HepG2 (cell line): ENCODE results near the gene GRIN3B. TPM values are rescaled to one million over a fixed set of nuclear protein-coding genes. Genes with fewer than 3 reads are reported as not detected.

Source experiments
- CENPT ChIP-seq: sonication (generic); formaldehyde crosslinking; IDR thresholded peaks from 2 replicates; pipeline ENCODE4 v1.8.0; 2022; ENCODE audit warnings: low read depth, mild to moderate bottlenecking, moderate library complexity, missing genetic modification reagents
- CSRNP1 ChIP-seq: sonication (generic); formaldehyde crosslinking; IDR thresholded peaks from 2 replicates; pipeline ENCODE4 v1.8.1; 2023; ENCODE audit warnings: mild to moderate bottlenecking, missing genetic modification reagents
- FOXA1 ChIP-seq, 2 experiments: fragments of 450-650 bp in 1 of 2; sonication (generic) in 1 of 2; formaldehyde crosslinking in 1 of 2; IDR thresholded peaks; 2 replicates each; pipeline versions ENCODE4 v1.4.0 to v1.6.1; 2016 to 2020; ENCODE audit warnings: missing genetic modification reagents in 1 of 2
- GABPA ChIP-seq, 2 experiments: IDR thresholded peaks; 2 replicates each; pipeline ENCODE4 v1.6.1; 2011 to 2016; ENCODE audit warnings: low read depth in 2 of 2, low read length in 1 of 2, missing biosample characterization in 1 of 2, missing genetic modification characterization in 1 of 2
- HNRNPK ChIP-seq: fragments of 200-400 bp; formaldehyde crosslinking; IDR thresholded peaks from 2 replicates; pipeline ENCODE4 v1.6.1; 2018; ENCODE audit warnings: low read length, low read depth, moderate library complexity, mild to moderate bottlenecking; ENCODE audit not compliant: poor library complexity, severe bottlenecking
- KDM1A ChIP-seq: IDR thresholded peaks from 2 replicates; pipeline ENCODE4 v1.6.1; 2016; ENCODE audit warnings: missing compliant biosample characterization
- MAFF ChIP-seq: IDR thresholded peaks from 2 replicates; pipeline ENCODE4 v1.6.1; 2011; ENCODE audit warnings: low read depth, low read length, improper control_type of control experiment
- NR1H2 ChIP-seq: sonication (generic); formaldehyde crosslinking; IDR thresholded peaks from 2 replicates; pipeline ENCODE4 v1.8.1; 2022; ENCODE audit warnings: low read depth, missing genetic modification reagents, borderline replicate concordance
- RAD21 ChIP-seq: fragments of 450-650 bp; formaldehyde crosslinking; IDR thresholded peaks from 2 replicates; pipeline ENCODE4 v1.5.0; 2020; ENCODE audit warnings: mild to moderate bottlenecking
- RBFOX2 ChIP-seq: fragments of 200-400 bp; formaldehyde crosslinking; IDR thresholded peaks from 2 replicates; pipeline ENCODE4 v1.6.1; 2017; ENCODE audit warnings: low read depth, mild to moderate bottlenecking, low read length
- TARDBP ChIP-seq: sonication (generic); formaldehyde crosslinking; IDR thresholded peaks from 2 replicates; pipeline ENCODE4 v1.8.0; 2022; ENCODE audit warnings: mild to moderate bottlenecking, missing genetic modification reagents
- ZC3H13 ChIP-seq: sonication (generic); formaldehyde crosslinking; IDR thresholded peaks from 2 replicates; pipeline ENCODE4 v1.8.1; 2023; ENCODE audit warnings: mild to moderate bottlenecking, missing genetic modification reagents, moderate library complexity
- ZFP91 ChIP-seq: sonication (generic); formaldehyde crosslinking; IDR thresholded peaks from 2 replicates; pipeline ENCODE4 v1.9.0; 2022; ENCODE audit warnings: missing genetic modification reagents, mild to moderate bottlenecking, borderline replicate concordance
- ZNF143 ChIP-seq: sonication (generic); formaldehyde crosslinking; IDR thresholded peaks from 2 replicates; pipeline ENCODE4 v1.4.0; 2020; ENCODE audit warnings: missing genetic modification reagents
- ZNF335 ChIP-seq: sonication (generic); formaldehyde crosslinking; IDR thresholded peaks from 2 replicates; pipeline ENCODE4 v1.4.0; 2020; ENCODE audit warnings: missing genetic modification reagents
- ZNF557 ChIP-seq: sonication (generic); formaldehyde crosslinking; IDR thresholded peaks from 2 replicates; pipeline ENCODE4 v1.4.0; 2020; ENCODE audit warnings: missing genetic modification reagents
- ZNF644 ChIP-seq: IDR thresholded peaks from 2 replicates; pipeline ENCODE4 v1.6.1; 2016; ENCODE audit warnings: low read depth
- ZNF83 ChIP-seq: sonication (generic); formaldehyde crosslinking; IDR thresholded peaks from 2 replicates; pipeline ENCODE4 v1.4.0; 2020; ENCODE audit warnings: missing genetic modification reagents, mild to moderate bottlenecking, borderline replicate concordance
- polyA plus RNA-seq, 8 experiments: library from polyadenylated mRNA; depleted of rRNA in 3 of 8; stranded (reverse) in 7 of 8; unstranded in 1 of 8; fragments of >200 nt; fragmentation: Illumina TruSeq in 4 of 8; extraction: Trizol in 4 of 8; gene quantifications; 2 replicates each; pipeline versions ENCODE4 v1.2.1 to v1.2.3, GENCODE V29; 2011 to 2016; ENCODE audit warnings: low read depth in 4 of 8, missing spikeins in 1 of 8, mixed read lengths in 1 of 8; ENCODE audit not compliant: insufficient read depth in 1 of 8
- total RNA-seq, 5 experiments: library from RNA; depleted of rRNA; stranded (reverse); fragments of >200 nt; fragmentation: Illumina TruSeq; extraction: Trizol; gene quantifications; 2 replicates each; pipeline ENCODE4 v1.2.3, GENCODE V29; 2016; ENCODE audit warnings: low read depth in 1 of 5
- TF ChIP-seq, protein P1 (sequence below): sonication (generic); formaldehyde crosslinking; IDR thresholded peaks from 2 replicates; pipeline ENCODE4 v1.4.0; 2020; ENCODE audit warnings: missing genetic modification reagents, borderline replicate concordance
- TF ChIP-seq, protein P2 (sequence below): sonication (generic); formaldehyde crosslinking; IDR thresholded peaks from 2 replicates; pipeline ENCODE4 v1.4.0; 2020; ENCODE audit warnings: mild to moderate bottlenecking, missing genetic modification reagents, borderline replicate concordance

The GRIN3B gene
- total and polyA plus RNA-seq, 2 of the 13 experiments (the other 11 are each of a cell fraction or from before 2014, with no cell fraction given) = 0.07 to 0.20 TPM

DNA sequence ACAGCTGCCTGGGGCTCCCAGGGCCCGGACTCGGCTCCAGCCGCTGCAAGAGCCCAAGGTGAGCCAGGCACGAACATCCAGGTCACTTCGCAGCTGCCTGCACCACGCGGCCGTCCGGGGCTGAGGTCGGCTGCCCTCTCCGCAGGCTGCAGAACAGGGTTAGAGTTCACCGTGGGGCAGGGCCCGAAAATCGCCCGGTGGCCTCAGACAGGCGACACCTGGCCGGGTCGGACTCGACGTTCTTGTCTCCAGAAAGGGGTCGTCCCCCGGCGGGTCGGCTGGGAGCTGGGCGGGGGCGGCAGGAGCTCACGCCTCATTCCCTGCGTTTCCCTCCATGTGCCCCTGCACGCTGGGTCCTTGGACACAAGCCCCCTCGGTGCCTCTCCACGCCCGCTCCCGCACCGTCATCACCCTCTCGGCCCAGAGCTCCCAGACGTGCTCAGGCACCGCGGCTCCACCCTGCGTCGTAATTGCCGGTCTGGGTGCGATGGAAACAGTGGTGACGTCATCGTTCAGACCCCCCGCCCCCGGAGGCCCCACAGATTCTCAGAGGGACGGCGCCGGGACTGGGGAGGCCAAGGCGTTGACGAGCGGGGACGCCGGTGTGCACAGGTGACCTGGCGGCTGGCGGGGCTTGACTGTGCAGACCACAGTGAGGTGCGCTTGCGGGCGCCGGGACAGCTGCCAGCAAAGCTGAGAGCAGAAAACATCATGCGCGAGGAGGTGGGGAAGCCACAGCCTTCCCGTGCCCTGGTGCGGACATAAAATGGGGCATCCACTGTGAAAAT lies 4.0 kb upstream of the GRIN3B start (continued):
- TF ChIP-seq TARDBP (no peak), ZC3H13 (CRISPR knock-in tag) (peak; percentile 86), CSRNP1 (no peak), KDM1A (no peak), FOXA1 (IDR thresholded peaks at IDR 0.05) (no peak), FOXA1 (CRISPR knock-in tag; IDR thresholded peaks at IDR 0.05) (no peak), ZNF143 (CRISPR knock-in tag) (no peak), RAD21 (CRISPR knock-in tag) (no peak), ZNF644 (CRISPR knock-in tag) (no peak), ZFP91 (CRISPR knock-in tag) (peak; percentile 16; the same call in 1 of the 2 replicates), RBFOX2 (peak; percentile 57; the same call in 1 of the 2 replicates), MAFF (no peak), ZNF335 (CRISPR knock-in tag) (no peak), NR1H2 (no peak), HNRNPK (peak; percentile 21), CENPT (CRISPR knock-in tag) (no peak), GABPA (IDR thresholded peaks at IDR 0.05; ENCODE audit: low read depth, low read length) (no peak), GABPA (CRISPR knock-in tag; IDR thresholded peaks at IDR 0.05; ENCODE audit: low read depth) (no peak), ZNF557 (CRISPR knock-in tag) (no peak), ZNF83 (no peak)
- TF ChIP-seq, protein P1, sequence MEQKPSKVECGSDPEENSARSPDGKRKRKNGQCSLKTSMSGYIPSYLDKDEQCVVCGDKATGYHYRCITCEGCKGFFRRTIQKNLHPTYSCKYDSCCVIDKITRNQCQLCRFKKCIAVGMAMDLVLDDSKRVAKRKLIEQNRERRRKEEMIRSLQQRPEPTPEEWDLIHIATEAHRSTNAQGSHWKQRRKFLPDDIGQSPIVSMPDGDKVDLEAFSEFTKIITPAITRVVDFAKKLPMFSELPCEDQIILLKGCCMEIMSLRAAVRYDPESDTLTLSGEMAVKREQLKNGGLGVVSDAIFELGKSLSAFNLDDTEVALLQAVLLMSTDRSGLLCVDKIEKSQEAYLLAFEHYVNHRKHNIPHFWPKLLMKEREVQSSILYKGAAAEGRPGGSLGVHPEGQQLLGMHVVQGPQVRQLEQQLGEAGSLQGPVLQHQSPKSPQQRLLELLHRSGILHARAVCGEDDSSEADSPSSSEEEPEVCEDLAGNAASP = 0 out of 2 replicates have a peak, but pooled peaks have one; percentile 4
- TF ChIP-seq, protein P2, sequence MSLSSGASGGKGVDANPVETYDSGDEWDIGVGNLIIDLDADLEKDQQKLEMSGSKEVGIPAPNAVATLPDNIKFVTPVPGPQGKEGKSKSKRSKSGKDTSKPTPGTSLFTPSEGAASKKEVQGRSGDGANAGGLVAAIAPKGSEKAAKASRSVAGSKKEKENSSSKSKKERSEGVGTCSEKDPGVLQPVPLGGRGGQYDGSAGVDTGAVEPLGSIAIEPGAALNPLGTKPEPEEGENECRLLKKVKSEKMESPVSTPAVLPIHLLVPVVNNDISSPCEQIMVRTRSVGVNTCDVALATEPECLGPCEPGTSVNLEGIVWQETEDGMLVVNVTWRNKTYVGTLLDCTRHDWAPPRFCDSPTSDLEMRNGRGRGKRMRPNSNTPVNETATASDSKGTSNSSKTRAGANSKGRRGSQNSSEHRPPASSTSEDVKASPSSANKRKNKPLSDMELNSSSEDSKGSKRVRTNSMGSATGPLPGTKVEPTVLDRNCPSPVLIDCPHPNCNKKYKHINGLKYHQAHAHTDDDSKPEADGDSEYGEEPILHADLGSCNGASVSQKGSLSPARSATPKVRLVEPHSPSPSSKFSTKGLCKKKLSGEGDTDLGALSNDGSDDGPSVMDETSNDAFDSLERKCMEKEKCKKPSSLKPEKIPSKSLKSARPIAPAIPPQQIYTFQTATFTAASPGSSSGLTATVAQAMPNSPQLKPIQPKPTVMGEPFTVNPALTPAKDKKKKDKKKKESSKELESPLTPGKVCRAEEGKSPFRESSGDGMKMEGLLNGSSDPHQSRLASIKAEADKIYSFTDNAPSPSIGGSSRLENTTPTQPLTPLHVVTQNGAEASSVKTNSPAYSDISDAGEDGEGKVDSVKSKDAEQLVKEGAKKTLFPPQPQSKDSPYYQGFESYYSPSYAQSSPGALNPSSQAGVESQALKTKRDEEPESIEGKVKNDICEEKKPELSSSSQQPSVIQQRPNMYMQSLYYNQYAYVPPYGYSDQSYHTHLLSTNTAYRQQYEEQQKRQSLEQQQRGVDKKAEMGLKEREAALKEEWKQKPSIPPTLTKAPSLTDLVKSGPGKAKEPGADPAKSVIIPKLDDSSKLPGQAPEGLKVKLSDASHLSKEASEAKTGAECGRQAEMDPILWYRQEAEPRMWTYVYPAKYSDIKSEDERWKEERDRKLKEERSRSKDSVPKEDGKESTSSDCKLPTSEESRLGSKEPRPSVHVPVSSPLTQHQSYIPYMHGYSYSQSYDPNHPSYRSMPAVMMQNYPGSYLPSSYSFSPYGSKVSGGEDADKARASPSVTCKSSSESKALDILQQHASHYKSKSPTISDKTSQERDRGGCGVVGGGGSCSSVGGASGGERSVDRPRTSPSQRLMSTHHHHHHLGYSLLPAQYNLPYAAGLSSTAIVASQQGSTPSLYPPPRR = no peak
